Measurements from ENCODE around the gene RSF1.
"Not testable (repeated sequence)": the region's sequence is repeated elsewhere in the genome, so short reads cannot be mapped to it uniquely, and the experiment has no call there.

The RSF1 gene

DNA sequence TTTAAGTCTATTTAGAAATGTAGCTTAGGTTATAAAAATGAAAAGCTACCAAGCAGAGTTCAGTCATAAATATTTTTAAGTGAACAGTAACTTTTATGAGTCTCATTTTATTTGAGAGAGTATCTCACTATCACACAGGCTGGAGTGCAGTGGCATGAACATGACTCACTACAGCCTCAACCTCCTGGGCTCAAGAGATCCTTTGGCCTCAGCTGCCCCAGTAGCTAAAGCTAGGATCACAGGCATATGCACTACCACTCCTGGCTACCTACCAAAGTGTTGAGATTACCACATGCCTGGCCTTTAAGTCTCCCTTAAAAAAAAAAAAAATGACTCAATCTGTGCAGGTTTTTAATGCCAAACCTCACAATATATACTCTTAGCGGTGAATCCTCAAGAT, 148.3 kb downstream of the RSF1 start:
- DNase-seq: no peak

DNA sequence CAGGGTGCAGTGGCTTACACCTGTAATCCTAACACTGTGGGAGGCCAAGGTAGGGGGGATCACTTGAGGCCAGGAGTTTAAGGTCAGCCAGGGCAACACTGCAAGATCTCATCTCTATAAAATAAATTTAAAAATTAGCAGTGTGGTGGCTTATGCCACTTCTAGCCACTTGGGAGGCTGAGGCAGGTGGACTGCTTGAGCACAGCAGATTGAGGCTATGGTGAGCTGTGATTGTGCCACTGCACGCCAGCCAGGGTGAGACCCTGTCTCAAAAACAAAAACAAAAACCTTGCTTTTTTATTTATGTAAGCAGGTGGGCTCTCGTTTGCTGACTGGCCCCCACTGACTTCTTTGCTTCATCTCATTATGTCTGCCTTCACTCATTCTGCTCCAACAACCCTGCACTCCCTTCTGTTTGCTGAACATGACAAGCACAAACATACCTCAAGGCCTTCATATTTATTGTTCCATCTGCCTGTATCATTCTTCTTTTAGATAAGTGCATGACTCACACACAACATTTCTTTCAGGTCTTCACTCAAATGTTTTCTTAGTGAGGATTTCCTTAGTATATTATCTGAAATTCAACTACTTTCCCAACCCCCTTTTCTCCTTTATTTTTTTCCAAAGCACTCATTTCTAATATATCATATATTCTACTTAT, 150.5 kb downstream of the RSF1 start:
- no peak for DNase-seq

DNA sequence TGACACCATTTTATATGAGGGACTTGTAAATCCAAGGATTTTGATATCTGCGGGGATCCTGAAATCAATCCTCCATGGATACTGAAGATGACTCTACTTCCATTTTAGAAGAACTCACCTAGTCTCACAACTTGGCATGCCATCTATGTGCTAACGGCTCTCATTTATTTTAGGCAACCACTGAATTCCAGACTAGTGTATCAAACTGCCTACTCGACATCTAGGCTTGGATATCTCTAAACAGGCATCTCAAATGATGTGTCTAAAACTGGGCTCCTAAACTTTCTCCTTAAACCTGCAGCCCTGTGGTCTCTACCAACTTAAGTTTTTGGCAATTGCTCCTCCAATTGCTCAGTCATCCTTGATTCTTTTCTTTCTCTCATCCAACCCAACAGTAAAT, 151.8 kb downstream of the RSF1 start:
- DNase-seq: no peak

DNA sequence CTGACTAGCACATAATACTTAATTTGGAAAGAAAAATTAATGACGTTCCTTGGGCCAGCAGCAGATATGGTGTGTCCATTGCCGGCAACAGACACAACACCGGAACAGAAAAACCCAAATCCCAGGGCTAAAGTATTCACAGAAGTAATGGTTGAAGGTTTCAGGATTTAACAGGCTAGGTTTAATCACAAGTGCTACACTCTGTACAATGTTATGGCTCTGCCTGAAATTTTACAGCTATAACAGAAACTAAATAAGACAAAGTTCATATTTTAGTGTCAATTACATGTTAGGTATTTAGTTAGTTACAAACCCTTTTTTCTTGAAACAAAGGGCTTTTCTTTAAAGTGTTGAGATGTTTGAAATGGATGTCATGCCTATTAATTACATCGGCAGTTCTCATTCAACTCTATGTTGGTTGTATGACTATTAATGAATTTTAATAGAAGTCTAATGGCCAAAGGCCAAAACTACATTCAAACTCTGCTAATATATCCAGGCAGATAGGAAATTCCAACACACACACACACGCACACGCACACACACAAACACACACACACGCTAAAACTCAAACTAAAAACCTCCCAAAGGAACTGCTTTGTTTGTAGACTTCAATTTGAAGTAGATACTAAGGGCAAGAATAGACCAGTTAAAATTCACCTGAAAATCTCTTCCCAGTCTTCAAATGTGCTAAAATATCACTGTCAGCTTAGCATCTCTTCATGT, 155.1 kb downstream of the RSF1 start:
- DNase-seq: no peak

DNA sequence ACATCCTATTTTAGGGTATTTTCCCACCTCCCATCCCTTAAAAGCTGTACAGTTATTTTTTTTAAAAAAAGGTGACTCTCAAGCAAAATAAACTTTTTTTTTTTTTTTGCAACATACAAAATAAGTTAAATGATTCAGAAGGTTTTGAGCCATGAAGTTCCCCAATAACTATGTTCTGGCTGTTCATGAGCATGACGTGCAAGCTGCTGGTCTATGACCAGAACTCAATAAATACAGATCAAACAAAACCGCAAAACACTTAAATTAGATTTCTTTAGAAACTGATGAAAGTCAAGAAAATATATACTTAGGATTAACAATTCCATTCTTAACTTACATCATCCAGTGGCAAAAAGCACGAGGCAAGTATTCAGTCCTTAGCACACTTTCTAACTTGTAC, 158.9 kb downstream of the RSF1 start:
- no peak for DNase-seq

DNA sequence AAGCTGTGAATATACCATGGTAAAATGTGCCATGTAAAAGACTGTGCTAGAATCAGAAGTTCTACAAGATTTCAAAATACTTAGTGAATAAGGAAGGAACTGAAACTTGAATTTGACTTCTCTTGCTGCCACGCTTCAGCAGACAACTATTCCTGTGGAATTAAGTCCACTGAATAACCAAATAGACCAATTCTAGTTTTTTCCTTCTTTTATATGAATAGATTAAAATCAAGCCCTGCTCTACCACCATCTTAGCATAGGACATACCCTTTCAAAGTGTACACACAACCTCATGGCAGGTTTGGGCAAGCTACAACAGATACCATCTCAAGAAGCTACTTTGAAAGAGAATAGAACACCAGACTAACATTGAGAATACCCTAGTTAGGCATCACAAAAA, 159.6 kb downstream of the RSF1 start:
- DNase-seq: no peak

DNA sequence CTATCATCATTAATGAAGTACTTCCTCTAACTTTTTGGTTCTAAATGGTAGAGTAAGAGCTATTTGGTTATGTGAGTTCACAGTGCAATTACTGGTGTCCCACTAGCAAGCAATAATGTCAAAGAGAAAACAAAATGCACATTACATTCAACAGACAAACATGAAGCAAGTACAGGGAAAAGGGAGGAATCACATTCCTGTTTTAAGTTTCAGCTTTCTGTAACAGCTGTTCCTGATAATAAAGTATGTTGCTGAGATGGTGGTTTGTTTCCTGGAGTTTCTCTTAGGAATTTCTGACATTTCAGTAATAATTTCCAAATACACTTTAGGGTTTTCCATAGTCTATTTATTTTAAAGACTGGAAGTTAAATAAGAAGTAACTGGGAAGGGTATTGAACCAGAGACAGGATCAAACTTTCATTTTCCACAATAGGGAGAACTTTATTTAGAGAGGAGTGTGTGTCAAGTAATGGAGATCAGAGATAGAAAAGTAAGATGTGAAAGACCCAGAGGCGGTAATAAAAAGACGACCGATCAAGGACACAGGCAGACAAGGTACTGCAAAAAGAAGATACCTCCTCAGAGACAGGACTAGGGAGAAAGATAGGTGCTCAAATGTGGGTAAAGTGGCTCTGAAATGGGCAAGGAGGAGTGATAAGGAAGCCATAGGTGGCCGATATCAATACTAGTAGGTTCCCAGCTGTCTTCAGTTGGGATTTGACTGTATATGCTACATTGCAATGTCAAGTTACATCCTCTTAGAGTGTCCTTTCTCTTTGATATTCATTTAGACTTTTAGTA, 162.1 kb downstream of the RSF1 start:
- no peak for DNase-seq

DNA sequence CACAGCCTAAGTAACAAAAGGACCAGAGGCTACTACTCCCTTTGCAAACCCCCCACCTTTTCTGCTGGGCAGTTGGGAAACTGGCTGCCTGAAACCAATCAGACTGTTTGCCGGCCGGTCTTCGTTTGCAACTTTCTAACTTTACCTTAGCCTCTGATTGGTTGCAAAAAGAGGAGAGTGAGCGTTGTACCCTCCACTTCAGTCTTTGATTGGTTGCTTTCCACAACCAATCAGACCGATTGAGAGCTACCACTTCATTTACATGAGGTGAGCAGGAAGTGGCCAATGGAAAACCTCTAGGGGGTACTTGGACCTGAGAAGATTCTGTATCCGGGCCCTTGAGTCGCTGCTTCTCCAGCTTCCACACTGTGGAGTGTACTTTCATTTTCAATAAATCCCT, 164.2 kb downstream of the RSF1 start:
- no peak for DNase-seq

DNA sequence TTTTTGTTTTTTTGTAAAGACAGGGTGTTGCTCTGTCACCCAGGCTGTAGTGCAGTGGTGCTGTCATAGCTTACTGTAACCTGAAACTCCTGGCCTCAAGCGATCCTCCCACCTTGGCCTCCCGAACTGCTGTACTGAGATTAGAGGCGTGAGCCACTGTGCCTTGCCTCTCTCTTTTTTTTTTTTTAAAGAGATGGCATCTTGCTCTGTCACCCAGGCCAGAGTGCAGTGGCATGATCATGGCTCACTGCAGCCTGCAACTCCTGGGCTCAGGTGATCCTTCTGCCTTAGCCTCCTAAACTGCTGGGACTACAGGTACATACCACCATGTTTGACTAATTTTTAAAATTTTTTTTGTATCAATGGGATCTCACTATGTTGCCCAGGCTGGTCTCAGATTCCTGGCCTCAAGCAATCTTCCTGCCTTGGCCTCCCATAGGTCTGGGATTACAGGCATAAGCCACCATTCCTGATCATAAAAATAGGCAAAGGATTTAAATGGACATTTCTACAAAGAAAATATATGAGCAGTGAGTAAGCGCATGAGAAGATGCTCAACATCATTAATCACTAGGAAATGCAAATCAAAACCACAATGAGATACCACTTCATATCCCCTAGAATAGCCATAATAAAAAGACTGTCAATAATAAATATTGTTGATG, 165.6 kb downstream of the RSF1 start:
- DNase-seq: no peak

DNA sequence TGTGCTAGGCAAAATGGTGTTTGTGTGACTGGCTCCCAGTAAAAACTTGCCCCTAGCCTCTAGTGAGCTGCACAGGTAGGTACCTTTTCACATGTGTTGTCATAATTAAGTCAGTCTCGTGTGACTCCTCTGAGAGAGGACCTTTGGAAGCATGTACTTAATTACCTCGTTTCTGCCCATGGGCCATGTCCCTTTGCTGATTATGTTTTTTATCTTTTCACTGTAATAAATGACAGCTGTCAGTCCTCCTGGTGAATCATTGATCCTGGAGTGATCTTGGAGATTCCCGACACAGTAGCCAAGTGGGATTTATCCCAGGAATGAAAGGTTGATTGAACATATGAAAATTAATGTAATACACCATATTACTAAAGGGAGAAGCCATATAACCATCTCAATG, 170.4 kb downstream of the RSF1 start:
- no peak for DNase-seq

DNA sequence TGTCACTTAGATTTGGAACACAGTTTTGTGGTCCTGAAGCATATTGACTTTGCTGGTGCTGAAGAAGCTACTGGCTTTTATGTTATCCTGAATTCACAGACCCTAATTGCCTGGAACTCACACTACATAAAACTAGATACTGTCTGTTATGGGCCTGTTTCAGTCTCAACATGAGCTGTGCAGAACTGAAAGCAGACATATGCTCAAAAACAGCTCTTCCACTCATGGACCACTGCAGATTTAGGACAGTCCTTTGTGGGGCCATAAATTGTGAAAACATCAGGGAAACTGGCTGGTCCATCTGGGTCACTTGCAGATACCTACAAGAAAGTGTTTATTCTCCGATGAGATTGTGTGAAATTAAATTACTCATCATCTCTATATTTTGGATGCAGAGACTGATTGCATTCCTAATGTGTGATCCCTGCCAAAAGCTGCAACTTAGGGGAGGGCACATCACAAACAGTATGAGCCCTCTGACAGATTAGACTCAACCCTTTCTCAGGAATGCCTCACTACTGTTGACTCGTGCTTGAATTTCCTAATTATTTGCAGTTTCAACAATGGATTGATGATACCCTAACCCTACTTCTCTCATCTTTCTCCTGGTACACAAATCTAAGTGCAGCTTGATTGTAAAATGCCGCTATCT, 172.7 kb downstream of the RSF1 start:
- DNase-seq: no peak

DNA sequence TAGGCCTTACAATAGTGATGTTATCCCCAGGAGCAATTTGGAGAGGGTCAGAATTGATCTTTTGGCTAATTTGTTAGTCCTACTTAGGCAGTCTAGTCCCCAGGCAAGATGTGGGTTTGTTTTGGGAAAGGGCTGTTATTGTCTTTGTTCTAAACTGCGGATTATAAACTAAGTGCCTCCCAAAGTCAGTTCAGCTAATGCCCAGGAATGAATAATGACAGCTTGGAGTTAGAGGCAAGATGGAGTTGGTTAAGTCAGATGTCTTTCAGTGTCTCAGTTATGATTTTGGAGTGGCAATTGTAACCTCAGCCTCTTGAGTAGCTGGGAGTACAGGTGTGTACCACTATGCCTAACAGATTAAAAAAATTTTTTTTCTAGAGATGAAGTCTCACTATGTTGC, 175.6 kb downstream of the RSF1 start:
- DNase-seq: no peak

DNA sequence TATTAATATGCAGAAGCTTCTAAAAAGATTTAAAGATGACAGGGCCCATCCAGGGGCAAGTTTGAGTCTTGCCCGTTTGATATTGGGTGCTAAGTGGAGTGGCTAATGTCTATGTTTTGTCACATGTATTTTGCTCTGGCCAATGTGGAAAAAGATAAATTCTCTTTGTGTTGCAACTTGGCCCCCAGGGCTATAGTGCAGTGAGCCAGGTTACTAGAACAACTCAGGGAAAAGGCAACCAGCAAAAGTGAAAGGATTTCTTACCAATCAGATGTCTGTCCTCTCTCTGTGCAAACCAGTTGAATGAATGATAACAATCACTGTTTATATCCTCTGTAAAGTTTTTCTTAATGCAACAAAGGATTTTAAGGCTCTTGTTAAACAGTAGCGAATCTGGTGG, 178.3 kb downstream of the RSF1 start:
- DNase-seq: no peak

DNA sequence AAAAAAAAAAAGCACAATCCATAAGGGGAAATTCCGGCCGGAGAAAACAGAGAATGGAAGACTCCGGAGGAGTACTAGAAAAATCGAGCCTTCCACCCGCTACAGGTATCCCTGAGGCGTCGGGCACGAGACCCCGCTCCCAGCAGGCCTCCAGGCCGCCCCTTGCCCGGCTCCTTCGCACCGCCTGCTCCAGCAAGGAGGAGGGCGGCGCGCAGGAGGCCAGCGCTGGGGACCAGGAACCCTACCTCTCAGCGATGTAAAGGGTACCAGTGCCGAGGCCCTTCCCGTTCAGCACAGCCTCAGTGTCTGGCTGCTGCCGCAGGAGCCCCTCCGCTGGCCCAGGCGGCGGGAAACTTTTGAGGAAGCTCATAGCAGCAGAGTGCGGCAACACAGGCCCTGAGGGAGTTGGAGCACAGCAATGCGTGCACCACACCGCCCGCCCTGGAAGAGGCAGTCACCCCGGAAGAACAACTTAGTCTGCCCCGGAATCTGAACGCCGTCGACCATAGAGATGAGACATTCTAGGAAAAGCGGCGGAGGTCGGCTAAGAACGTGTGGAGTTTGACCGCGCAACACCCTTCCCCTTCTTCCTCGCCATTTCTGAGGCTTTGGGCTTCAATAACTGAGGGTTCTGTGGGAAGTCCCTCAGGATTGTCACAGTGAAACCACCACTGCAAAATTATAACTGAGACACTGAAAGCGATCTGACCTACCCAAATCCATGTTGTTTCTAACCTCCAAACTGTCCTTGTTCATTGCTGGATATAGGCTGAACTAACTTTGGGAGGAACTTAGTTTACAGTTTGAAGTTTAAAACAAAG, 183.0 kb downstream of the RSF1 start, which contains the start of gene CLNS1A:
Gene CLNS1A, minus strand, starts transcription at position 450 of the 821 bp plus-strand sequence. Its CDS starts 80 bp downstream, at position 370.
- DNase-seq: peak; percentile 90

DNA sequence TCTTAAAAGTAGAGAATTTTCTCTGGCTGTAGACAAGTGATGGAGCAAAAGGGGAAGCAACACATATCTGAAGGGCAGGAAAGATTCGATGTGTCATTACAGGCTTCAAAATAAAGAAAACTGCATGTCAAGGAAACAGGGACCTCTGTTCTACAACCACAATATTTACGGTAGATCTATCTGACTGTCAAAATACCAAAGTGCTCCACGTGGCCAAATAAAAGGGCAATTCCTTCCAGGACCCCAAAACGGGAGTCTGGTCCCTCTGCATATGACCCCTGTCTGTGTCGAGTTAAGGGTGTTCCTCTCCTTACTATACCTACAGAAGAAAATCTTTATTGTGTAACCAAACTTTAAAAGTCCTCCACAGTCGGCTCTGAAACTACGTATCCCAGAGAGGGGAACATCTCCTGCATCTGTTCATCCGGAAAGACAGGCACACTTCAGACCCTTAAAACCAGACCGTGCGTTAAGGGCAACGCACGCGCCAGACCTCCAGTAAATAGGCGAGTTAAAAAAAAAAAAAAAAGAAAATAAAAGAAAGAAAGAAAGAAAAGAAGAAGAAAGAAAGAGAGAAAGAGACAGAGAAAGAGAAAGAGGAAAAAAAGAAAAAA, 183.7 kb downstream of the RSF1 start:
- peak; percentile 0 for DNase-seq

DNA sequence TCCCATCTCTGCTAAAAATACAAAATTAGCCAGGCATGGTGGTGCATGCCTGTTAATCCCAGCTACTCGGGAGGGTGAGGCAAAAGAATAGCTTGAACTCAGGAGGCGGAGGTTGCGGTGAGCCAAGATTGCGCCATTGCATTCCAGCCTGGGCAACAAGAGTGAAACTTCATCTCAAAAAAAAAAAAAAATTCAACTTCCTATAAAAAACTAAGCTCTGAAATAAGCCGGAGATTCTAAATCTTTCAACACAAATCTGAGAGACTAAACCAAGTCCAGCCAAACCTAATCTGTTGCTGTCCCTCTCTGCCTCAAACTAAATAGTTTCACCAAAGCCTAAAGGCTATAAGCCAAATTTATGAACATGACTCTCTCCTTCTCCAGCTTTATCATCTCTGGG, 186.6 kb downstream of the RSF1 start:
- DNase-seq: not testable (repeated sequence)

DNA sequence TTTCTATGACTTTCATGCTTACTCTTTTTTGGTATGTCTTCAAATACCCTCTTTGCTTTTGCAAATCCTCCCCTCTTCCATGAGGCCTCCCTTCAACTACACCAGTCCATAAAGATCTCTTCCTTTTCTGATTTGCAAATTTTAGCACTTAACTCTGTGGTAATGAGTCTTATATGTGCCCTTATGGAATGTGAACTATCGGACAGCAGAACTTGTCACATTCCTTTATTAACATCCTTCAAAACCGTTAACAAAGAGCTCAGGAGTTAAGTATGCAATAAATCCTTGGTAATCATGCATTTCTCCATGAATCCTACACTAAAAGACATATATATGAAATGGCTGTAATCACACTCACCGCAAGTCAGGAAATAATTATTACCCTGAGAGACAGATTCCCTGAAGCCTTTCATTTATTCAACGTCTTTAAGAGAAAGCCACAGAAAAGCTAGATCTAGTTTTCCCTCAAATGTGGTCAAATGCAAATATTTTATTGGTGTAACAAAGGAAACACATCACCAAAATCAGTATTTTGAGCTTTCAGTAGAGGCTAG, 190.3 kb downstream of the RSF1 start:
- DNase-seq: no peak

DNA sequence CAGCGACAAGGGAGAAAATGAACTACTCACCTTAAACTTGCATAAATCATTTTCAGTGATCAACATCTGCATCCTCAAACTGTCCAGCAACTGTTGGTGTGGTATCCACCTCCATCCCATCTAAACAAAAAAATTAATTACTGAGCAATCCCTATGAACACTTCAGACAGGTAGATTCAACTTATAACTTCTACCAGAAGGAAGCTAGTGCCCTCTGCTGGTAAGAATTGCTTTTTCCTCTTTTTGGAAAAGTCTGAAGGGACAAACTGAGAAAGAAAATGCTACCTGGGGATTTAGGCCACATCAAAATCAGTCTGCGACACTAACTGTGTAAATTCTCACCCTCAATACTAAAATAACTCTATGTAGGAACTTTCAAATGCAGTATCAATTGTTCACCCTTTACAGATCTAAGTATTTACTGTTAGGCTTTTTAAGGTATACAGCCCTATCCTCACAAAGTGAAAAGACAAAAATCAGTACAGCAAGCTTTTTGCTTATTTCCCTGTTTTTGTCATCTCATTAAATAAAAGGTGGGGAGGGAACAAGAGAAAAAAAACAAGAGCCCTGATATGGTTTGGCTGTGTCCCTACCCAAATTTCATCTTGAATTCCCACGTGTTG, 200.8 kb downstream of the RSF1 start:
- peak; percentile 51 for DNase-seq

DNA sequence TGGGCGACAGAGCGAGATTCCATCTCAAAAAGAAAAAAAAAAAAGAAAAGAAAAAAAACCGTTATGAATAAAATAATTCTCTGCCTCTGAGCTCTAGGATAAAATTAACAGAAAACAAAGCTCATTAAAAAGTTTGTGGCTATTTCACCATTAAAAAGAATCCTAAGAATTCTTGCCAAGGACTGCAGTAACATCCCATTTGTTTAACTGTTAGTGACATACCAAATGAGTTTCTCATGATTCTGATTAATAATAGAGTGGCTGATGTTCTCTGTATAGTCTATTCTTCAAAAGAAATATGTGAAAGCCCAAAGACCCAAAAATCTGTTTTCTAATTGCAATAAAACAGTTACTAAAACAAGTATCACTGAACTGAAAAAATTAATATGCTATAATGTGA, 202.6 kb downstream of the RSF1 start:
- DNase-seq: no peak

DNA sequence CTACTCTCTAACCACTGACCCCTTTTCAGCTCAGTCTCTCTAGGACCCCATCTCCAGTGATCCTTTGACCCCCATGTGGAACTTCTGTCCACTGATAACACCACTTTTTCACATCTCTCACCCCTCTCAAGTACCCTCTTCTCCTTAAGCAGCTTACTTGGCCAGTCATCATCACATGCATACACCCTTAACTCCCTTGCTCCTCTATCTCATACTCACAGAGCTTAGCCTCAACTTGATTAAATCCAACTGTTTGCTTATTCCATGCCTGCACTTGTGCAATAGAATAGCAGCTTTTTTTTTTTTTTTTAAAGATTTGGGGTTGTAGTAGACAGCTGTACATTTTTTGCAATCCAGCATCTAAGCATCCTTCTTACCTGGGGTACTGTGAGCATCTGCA, 208.6 kb downstream of the RSF1 start:
- no peak for DNase-seq

Measured in NCI-H1105 (cell line).